HG03565 (cell line): ENCODE measurements around the gene TBCCD1.
A peak's percentile ranks its signal among the peaks of the same experiment; 100 is the strongest.
"Not testable (repeated sequence)": the region's sequence is repeated elsewhere in the genome, so short reads cannot be mapped to it uniquely, and the experiment has no call there.

Experiments used
- ATAC-seq: cut with Tn5 transposase; IDR thresholded peaks from one replicate; pipeline ENCODE4 v1.9.1; 2021; ENCODE audit warnings: mild to moderate bottlenecking, moderate library complexity; ENCODE audit not compliant: unreplicated experiment

Gene TBCCD1

DNA sequence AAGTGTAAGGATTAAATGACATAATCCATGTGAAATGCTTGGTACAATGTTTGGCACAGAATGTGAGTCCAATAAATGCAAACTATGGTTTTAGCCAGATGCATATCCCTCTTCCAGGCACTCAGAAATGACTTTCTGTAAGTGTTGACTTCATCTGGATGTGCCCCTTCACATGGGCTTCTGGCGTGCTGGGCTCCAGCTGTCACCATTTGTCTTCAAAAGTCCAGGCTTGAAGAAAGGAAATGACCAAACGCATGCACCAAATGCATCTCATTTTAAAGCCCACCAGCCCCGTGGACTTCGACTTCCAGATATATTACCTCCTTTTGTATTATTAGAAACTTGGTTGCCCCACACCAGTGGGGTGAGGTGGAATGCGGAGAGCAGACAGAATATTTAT is 46.7 kb downstream of the TBCCD1 start:
- ATAC-seq, result no peak

- no peak for ATAC-seq
Measured at GRCh38 chr3:186519021-186519658, 48.0 kb downstream of the TBCCD1 start.

GRCh38 chr3:186517218-186517617 is 49.9 kb downstream of the TBCCD1 start:
- ATAC-seq, result no peak

GRCh38 chr3:186516646-186517045 is 50.5 kb downstream of the TBCCD1 start:
- ATAC-seq, result no peak

GRCh38 chr3:186515125-186515524 is 52.0 kb downstream of the TBCCD1 start:
- ATAC-seq, result no peak

GRCh38 chr3:186514296-186515002 is 52.7 kb downstream of the TBCCD1 start:
- no peak for ATAC-seq

DNA sequence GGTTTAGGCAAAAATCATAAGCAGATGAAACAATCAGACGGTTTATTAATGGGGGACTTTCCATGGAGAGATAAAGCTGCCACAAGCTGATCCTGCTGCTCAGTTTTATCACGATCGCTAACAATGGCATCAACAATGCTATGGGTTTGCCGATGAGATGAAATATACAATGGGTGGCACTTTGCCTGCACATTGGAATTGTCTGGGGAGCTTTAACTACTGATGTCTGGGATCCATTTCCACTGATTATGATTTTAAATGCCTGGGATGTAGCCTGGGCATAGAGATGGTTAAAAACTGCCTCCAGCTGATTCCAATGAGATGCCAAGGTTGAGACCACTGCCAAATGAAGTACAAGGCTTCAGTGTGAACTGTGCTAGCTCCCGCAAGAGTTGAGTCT is 53.8 kb downstream of the TBCCD1 start:
- ATAC-seq, result no peak

DNA sequence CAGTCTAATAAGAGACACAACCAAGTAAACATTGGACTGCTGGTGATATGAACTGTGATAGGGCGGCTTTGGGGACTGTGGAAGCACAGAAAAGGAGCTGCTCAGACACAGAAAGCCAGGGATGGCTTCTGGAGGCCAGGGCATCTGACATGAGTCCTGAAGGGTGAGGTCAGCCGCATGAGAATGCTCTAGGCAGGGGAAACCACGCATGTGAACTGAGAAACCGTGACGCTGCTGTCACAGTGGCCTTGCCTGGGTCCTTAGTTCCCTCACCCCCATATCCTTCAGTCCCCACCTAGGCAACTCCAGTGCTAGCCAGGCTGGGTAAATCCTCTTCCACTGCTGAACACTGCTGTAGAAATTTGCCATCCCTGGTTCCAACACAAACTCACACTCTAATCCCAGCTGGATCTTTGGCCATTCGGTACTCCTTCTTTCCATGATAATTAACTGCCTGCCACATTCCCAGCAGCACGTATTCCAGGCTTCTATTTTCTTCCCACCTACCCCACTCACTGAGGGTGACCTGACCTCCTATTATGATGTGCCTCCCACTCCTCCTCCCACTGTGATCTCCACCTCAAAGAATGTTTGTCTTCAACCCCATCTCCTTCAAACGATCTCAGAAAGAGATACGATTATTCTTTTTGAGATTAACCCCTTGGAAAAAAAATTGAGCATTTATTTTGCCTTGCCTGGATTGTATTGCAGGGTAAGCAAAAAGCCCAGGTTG is 54.4 kb downstream of the TBCCD1 start:
- no peak for ATAC-seq

DNA sequence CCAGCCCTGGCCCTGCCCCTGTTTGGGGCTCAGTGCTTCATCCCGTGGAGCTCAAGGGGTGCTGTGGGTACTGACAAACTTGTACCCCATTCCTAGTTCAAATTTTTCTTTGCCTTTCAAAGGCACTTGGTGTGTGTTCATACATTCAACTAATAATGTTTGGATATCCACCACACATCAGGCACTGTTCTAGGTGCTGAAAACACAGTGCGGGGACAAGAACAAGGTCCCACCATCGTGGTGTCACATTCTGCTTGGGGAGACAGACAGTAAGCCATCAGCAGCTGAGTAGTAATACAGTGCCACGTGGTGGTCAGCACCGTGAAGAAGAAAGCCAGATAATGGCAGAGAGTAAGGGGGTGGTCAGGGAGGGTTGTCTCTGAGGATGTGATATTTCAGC is 55.4 kb downstream of the TBCCD1 start:
- no peak for ATAC-seq

- ATAC-seq, result peak; percentile 74
Measured at GRCh38 chr3:186511245-186511644, 55.9 kb downstream of the TBCCD1 start.

- peak; percentile 30 for ATAC-seq
Measured at GRCh38 chr3:186510374-186511079, 56.6 kb downstream of the TBCCD1 start.

- ATAC-seq, result no peak
Measured at GRCh38 chr3:186509423-186509822, 57.7 kb downstream of the TBCCD1 start.

GRCh38 chr3:186506857-186507256 is 60.3 kb downstream of the TBCCD1 start:
- no peak for ATAC-seq

DNA sequence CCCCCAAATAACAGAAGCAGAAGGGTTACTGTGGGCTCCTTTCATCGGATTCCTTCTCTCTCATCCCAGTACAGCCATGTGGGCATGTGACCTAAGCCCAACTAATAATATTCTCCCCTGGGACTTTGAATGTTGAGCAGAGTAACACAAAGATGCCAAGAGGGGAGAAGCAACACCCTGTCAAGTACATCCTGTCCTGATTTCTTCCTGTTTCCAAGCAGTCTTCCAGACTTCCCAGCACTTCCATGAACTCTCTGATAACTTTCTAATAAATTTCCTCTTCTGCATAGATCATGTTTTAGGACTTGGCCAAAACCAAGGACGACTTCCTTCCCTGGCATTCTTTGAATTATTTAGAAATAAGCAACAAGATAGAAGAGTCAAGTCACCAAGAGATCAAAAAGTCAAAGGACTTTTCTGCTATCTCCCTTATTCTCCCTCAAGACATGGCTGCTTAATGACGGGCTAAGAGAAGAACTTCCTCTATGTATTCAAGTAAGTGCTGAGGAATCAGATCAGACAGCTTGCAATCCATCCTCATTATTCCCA is 60.9 kb downstream of the TBCCD1 start:
- no peak for ATAC-seq

DNA sequence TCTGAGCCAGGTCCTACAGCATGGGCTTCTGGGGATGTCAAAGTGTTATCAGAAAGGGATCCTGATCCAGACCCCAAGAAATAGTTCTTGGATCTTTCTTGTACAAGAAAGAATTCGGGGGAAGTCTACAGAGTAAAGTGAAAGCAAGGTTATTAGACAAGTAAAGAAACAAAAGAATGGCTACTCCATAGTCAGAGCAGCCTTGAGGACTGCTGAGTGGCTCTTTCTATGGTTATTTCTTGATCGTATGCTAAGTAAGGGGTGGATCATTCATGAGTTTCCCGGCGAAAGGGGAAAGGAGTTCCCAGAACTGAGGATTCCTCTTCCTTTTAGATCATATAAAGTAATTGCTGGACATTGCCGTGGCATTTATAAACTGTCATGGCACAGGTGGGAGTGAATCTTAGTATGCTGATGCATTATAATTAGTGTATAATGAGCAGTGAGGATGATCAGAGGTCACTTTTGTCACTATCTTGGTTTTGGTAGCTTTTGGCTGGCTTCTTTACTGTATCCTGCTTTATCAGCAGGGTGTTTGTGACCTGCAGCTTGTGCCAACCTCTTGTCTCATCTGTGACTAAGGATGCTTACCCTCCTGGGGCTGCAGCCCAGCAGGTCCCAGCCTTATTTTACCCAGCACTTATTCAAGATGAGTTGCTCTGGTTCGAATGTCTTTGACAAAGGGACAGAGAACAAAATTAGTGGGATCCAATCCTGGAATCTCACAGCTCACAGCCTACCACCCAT is 64.0 kb downstream of the TBCCD1 start:
- no peak for ATAC-seq

GRCh38 chr3:186502138-186502948 is 64.8 kb downstream of the TBCCD1 start:
- ATAC-seq, result no peak

GRCh38 chr3:186499949-186500348 is 67.2 kb downstream of the TBCCD1 start:
- not testable (repeated sequence) for ATAC-seq

DNA sequence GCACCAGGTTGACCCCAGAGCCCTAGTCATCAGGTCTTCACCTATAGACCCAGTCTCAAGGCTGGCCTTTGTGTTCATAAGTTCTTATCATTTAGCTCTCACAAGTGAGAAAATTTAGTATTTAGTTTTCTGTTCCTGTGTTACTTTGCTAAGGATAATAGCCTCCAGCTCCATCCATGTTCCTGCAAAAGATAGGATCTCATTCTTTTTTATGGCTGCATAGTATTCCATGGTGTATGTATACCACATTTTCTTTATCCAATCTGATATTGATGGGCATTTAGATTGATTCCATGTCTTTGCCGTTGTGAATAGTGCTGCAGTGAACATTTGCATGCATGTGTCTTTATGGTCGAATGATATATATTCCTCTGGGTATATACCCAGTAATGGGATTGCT is 69.1 kb downstream of the TBCCD1 start:
- not testable (repeated sequence) for ATAC-seq

DNA sequence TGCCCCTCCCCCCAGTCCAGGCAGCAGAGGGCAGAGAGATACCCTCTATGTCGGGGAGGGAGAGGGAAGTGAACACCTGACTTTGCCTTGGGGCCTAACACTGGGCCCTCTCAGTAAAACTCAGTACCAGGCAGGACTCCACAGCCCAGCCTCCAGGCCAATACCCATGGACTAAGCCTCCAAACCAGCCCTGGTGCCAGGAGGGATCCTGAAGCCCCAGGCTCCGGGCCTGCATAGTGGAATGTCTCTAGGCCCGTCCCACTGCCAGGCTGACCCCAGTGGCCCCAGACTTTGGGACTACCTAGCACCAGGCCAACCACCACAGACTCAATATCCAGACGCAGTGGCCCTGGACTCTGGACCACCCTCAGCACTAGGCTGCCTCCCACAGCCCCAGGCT is 69.5 kb downstream of the TBCCD1 start:
- no peak for ATAC-seq

DNA sequence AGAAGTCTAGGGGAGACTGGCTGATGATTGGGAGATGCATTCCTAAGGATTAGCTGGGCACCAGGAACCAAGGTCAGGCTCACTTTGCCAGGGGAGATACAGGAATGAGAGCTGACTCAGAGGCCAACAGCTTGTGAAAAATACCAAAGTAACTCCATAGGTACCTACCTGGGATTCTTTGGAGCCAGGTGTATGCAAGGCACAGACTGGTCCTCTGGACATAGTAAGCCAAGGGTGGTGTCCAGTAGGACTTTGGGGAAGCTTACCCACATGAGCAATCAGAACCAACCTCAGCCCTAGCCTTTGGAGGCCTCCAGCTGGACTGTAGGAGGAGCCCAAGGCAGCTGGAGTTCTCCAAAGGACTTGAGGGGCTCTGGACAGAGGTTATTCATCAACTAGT is 70.5 kb downstream of the TBCCD1 start:
- no peak for ATAC-seq
